HG02852 (cell line): ENCODE data around the gene LYPD3.
"Not testable (repeated sequence)": the region's sequence is repeated elsewhere in the genome, so short reads cannot be mapped to it uniquely, and the experiment has no call there.

Experiments used
- ATAC-seq: cut with Tn5 transposase; IDR thresholded peaks from one replicate; pipeline ENCODE4 v1.9.1; 2021; ENCODE audit warnings: mild to moderate bottlenecking, moderate library complexity; ENCODE audit not compliant: unreplicated experiment

Gene LYPD3

DNA sequence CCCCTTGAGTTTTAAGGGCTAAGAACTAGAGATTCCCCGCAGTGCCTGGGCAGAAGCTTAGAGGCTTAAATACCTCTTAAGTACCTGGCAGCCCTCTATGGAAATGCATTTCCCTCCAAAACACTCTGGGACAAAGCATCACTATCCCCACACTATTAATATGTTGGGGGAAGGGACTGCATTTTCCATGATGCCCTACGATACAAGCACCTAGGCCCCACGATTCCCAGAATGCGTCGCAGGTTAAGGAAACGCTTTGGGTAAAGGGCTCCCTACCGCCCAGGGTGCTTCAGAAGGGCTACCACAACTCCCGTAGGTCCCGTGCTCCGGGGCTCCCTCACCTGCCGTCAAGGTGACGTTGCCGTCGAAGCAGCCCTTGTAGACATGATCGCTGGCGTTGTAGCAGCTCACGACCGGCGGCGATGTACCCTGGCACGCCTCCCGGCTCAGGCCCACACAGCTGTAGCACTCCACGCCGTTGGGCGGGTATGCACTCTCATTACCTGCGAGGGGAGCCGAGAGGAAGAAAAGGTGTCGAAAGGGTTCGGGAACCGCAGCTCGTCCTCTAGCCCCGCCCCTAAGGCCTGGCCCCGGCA lies 2.5 kb downstream of the LYPD3 start:
- ATAC-seq, result no peak

DNA sequence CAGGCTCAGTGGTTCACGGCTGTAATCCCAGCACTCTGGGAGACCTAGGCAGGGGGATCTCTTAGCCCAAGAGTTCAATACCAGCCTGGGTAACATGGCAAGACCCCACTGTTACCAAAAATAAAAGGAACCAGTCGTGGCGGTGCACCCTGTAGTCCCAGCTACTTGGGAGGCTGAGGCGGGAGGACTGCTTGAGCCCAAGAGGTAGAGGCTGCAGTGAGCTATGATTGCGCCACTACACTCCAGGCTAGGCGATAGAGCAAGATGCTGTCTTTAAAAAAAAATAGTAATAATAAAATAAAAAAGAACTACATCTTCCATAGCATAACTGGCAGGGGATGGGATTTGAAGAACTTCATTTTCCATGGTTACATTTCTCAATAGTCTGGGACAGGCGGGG lies 3.0 kb downstream of the LYPD3 start:
- no peak for ATAC-seq

DNA sequence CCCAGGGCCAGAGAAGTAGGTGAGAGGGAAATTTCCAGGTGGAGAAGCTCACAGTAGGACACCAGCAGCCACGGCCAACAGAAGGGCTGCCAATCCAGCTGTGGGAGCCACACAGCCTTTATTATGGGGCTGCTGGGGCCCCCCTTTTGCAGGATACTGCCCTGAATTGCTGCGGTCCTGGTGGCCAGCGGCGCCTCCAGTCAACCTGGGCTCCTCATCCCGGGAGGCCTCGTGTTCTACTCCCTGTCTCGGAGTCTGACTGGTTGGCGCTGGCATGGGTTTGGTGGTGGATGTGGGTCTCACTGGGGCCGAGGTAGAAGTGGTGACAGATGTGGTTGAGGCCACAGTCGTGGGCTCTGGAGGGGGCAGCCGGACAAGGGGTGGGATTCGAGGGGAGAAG lies 4.1 kb downstream of the LYPD3 start:
- no peak for ATAC-seq

DNA sequence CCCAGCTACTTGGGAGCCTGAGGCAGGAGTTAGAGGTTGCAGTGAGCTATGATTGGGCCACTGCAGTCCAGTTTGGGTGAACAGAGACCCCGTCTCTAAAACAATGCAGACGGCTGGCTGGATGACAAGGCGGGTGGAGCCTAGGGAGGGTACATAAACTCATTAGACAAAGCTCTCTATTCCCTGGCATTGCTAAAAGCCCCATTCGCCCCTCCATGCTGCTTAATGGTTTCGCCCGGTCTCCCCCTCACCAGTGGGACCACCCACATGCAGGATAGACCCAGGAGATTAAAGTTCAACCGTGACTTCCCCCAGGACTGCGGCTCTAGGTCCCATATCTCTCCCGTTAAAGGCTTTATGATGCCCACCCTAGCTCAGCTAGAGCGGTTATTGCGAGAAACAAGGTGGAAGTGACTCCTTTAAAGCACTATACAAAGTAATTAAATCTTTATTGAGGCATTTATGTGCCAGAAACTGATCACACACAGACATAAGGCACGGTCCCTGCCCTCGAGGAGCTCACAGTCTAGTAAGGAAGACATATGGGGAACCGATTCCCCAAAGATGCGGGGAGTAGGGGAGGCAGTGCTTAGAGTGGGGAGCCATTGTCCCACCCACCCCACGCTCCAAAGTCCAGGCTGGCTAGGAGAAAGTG lies 4.9 kb downstream of the LYPD3 start:
- no peak for ATAC-seq

DNA sequence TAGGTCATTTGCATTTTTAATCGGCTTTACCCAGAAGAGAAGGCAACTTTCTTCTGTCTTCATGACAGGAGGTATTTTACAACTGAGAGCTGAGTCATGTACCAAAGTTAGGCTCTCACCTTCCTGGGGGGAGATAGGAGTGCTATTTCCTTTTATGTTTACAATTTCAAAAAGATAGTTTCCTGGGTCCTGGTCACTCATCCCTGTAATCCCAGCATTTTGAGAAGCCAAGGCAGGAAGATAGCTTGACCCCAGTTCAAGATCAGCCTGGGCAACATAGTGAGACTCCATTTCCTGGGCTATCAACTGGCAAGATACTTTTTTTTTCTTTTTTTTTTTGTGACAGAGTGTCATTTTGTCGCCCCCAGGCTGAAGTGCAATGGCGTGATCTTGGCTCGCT lies 7.6 kb downstream of the LYPD3 start:
- ATAC-seq, result no peak

DNA sequence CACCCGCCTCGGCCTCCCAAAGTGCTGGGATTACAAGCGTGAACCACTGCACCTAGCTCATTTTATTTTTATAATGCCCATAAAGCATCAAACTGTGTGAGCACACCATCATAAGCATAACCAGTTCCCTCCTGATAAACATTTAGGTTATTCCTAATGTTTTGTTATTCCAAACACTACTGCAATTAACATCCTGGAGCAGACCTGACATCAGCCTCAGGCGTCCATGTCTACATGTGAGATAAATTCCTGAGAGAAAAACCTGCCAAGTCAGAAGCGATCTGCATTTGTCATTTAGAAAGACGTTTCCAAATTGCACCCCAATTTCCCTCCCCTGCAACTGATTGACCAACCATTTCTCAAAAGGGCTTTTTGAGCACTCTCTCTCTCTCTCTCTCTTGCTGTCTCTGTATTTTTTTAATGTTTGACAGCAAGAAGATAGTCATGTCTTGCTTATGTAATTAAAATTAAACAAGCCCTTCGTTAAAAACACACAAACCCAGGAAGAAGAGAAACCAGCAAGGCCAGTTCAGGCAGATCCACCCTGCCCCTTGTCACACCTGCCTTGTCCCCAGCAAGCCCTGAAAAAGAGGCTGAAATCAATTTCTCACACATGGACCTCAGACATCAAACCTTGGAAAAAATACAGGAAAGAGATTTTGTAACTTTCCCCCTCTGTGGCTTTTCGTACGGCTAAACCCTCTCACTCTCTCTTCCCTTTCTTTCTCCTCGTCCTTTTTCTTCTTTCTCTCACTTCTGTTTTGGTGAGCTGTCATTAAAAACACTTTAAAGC lies 9.9 kb downstream of the LYPD3 start:
- no peak for ATAC-seq

DNA sequence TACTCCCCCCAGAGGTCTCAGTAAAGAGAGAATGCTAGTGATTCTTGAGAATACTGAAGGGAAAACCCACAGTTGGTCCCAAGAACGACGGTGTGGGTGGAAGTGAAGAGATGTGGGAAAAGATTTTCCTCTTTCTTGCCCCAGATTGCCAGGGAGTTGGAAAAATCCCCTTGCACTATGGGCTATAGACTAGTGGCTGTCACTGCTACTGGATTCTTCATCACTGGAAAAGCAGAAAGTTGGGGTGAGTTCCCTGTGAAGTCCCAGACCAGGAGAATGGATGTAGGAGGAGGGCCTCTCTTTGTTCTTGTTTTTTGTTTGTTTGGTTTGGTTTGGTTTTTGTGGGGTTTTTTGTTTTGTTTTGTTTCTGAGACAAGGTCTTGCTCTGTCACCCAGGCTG lies 11.4 kb downstream of the LYPD3 start:
- no peak for ATAC-seq

DNA sequence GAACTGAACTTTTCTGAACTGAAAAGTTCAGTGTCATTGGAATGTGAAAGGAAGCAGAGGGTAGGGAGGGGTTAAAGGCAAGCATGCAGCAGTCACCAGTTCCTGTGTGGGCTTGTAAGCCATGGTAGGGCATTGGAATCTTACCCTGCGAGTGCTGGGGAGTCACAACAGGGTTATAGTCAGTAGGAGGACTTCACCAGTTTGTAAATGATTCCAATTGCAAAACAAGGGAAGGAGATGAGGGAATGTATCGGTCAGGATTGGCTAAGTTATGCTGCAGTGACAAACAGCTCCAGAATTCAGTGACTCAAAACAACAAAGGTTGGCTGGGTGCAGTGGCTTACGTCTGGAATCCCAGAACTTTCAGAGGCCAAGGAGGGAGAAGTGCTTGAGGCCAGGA lies 12.8 kb downstream of the LYPD3 start:
- ATAC-seq, result no peak

DNA sequence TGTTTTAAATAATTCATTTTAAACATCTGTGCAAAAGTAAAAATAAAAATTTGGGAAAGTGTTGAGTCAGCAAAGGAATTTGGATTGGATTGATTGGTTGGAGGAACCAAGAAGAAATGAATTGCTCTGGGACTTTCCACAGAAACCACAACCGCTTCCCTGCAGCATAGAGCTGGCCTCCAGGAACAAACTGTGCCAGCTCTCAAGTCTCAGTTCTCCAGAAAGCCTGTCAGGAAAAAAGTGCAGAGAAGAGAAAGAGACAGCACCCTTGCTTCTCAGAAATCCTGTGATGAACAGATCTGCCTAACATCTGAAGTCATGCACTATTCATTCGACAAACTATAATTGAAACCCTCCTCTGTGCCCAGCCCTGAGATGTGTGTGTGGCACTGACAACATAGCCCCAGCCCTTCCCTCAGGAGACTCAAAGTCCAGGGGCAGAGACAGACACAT lies 14.8 kb downstream of the LYPD3 start:
- no peak for ATAC-seq

DNA sequence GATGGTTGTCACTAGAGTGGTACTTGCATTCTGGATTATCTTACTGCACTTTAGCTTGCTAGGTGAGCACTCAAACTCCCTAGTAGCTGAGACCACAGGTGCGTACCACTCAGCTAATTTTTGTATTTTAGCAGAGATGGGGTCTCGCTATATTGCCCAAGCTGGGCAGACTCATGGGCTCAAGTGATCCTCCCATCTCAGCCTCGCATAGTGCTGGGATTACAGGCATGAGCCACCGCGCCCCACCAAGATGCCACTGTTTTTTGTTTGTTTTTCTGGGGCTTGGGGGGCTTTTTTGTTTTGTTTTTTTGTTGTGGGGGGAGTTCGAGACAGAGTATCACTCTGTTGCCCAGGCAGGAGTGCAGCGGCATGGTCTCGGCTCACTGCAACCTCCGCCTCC lies 17.8 kb downstream of the LYPD3 start:
- no peak for ATAC-seq

DNA sequence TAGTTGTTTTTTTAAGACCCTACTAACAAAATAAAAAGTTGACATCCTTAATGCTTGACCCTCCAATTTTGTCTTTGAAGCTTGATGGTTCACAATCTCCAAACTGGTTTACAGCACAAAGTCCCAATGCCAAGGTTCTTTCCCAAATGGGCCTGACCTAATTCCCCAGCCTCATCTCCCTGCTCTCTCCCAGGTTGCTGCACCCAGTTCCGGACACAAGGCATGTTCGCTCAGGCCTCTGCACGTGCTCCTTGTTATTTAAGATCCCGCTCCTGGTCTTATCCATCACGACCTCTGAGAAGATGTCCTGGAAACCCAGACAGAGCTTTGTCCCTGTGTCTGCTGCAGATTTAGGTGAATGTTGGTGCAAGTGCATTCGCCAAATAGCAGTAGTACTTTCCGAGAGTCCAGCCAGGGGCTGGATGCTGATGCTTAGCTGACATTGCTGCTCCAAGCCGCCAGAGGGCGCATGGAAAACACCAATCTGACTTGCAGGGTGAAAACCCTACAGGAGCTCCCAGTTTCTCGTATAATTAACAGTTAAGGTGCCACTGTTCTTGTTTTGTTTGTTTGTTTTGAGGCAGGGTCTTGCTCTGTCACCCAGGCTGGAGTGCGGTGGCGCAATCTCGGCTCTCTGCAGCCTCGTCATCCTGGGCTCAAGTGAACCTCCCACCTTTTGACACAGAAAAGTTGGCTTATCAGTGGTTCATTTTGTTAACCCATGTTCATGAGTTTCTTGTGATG lies 18.5 kb downstream of the LYPD3 start:
- ATAC-seq, result no peak

DNA sequence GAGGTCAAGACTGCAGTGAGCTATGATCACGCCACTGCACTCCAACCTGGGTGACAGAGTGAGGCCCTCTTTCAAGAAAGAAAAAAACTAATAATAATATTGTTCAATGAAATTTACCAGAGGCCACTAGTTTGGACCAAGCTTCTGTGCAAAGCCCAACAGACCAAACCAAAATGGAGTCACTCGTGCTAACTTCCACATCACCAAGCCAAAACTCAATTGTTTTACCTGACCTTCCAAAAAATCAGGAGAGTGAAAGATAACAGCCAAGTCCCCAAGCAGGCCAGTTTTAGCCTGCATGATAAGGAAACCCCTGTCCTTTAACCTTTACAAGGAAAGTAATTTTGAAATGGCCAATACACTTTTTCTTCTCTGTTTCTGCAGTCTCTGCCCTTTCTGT lies 20.0 kb downstream of the LYPD3 start:
- ATAC-seq, result no peak

DNA sequence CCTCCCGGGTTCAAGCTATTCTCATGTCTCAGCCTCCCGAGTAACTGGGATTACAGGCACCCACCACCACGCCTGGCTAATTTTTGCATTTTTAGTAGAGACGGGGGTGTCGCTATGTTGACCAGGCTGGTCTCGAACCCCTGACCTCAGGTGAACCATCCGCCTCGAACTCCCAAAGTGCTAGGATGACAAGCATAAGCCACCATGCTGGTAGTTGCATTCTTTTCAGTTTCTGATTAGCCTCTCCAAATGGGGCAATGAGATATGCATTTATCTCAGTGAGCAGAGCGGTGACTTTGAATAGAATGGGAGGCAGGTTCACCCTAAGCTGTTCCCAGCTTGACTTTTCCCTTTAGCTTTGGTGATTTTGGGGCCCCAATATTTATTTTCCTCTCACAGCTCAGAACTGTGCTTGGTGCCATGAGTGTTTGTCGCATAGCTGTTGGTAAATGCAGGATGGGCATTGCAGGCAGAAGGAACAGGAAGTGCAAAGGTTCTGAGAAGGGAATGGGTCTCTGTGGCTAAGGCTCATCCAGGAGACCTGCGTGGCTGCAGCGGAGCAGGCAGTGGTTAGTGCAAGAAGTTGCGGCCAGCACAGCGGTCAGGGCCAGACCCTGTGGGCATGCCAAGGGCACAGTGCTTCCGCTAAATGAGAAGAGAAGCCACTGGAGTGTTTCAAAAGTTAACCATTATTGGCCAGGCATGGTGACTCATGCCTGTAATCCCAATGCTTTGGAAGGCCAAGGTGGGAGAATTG lies 20.7 kb downstream of the LYPD3 start:
- ATAC-seq, result no peak

DNA sequence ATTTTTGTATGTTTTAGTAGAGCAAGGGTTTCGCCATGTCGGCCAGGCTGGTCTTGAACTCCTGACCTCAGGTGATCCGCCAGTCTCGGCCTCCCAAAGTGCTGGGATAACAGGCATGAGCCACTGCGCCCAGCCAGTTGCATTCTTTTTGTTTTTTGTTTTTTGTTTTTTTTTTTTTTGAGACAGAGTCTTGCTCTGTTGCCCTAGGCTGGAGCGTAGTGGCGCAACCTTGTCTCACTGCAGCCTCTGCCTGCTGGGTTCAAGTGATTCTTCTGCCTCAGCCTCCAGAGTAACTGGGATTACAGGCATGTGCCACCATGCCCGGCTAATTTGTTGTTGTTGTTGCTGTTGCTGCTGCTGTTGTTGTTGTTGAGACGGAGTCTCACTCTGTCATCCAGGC lies 21.3 kb downstream of the LYPD3 start:
- not testable (repeated sequence) for ATAC-seq

DNA sequence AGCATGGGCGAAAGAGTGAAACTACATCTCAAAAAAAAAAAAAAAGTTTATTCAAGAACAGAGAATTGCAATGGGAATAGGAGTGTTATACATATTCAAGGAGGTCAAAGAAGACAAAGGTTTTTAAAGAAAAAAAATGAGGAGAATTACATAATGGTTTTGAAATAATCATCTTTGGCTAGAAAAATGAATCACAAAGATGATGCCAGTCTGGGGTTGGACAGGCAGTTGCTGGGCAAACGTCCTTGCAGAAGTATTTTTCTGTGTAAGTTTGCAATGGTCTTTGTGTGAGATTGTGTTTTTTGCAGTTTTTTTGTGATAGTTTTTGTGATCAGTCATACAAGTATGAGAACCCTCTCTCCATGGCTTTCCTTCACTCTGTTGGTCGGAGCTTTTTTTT lies 23.7 kb downstream of the LYPD3 start:
- no peak for ATAC-seq

DNA sequence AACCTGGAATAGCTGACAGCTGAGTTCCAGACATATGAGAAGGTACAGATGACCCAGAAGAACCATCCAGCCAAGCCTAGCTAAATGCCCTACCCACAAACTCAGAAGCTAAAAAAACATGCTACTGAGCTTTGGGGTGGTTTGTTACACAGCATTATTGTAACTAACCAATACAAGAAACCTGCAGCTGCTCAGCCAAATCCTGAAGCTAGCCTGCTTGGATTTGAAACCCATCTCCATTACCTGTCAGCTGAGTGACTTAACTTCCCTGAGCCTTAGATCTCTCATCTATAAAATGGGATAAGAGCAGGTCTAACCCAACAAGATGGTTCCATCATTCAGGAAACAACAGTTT lies 25.7 kb downstream of the LYPD3 start:
- no peak for ATAC-seq

DNA sequence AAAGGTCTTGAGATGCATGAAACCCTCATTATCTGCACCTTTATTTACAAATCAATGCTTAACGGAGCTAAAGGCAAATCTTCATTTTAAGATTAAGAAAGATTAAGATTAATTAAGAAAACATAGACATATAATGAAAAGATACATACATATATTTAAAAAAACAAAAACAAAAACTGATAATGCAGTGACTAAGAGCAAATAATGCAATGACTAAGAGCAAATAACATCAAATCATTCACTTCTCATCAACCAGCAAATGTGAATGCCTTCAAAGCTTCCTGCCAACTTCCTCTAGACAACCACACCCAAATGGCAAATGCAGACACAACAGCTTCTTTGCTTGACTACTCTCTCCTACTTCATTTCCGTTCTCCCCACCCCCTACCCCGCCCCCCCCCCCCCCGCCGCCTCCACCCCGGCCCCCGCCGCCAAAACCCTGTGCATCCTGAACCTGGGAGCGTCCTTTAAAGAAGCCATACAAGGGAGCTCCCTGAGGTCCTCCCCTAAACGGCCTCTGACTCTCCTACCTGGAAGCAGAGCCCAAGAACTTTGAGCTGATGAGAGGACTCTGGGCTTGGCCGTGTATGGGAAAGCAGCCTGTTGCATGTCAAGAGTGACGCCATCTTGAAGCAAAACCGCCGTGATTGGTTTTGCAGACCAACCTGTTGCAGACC lies 26.2 kb downstream of the LYPD3 start:
- no peak for ATAC-seq

DNA sequence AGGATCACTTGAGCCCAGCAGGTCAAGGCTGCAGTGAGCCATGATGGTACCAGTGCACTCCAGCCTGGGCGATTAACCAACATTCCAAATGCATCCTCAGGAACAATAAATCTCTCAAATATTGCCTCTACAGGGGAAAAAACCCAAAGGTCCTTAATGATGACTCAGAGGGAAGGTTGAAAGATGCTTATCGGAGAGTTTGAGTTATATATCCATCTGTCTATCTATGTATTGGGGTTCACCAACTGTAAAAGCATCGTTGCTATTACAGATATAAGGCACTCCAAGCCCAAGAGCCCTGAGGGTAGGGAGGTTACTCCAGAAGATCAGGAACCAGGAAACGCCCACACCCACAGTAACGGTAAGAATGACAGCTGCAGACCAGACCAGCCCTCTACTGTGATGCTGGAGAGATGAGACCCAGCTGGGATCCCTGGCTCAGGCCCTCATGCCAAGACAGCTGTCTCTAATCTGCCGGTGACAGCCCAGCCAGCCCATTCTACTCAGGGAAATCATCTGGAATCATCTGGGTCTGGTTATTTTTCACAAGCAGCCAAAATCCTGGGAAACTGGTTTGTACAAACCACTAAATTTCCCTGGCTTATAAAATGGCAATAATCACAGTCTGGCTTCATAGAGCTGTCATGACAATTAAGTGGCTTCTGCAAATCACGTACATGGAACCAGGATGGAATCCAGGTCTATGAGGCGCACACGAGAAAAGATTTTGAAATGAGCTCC lies 26.9 kb downstream of the LYPD3 start:
- no peak for ATAC-seq

DNA sequence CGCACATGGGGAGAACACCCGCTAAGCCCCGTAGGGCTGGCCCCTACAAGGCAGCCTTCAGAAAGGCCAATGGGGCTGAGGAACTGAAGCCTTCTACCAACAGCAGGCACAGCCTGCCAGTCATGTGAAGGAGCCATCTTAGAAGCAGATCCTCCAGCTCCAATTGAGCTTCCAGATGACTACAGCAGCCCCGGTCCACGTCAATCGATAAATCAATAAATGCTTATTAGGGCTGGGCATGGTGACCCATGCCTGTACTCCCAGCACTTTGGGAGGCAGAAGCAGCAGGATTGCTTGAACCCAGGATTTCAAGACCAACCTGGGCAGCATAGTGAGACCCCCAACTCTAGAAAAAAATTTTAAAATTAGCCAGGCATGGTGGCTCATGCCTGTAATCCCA lies 27.7 kb downstream of the LYPD3 start:
- ATAC-seq, result no peak

DNA sequence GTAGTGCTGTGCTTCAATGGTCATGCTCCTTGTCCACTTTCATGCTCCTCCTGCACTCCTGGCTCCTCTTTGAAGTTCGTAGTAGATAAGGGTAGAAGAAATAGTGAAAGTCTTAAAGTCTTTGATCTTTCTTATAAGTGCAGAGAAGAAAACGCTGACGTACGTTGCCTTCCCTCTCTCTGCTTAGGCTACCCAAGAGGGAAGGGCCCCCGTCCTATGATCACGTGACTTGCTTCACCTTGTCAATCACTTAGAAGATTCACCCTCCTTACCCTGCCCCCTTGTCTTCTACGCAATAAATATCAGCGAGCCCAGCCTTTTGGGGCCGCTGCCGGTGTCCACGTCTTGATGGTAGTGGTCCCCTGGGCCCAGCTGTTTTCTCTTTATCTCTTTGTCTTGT lies 28.1 kb downstream of the LYPD3 start:
- not testable (repeated sequence) for ATAC-seq
